ENCODE measurements around the gene DCDC1. TPM values are rescaled to one million over a fixed set of nuclear protein-coding genes. Genes with fewer than 3 reads are reported as not detected.

Gene DCDC1
- polyA plus RNA-seq, 3 donors = 0.03 TPM; not detected in 2

DNA sequence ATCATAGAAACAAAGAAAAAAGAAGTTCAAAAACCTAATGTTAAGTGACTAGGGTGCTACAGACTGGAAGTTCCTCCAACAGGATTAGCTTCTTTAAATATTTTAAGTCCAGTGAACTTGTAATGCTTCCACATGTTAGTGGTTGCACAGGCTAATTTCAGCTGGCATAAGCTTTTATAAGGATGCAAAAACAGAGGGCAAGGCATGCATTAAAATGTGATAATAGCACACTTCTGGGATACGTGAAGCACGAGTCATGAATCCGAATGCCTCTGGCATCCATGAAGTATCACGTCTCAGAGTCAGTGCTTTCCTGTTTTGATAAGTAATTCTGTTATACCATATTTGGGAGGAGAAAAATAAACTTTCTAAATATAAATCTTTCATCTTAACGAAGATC is 106.8 kb downstream of the DCDC1 start:
- no peaks in the 10 kb centered on the region for H3K9me3 Mint-ChIP-seq
- intact Hi-C loops (cut with micrococcal nuclease) = no loop called here
- no CpG with 5 or more reads among the region's 5 CpGs for WGBS (ENCODE audit: insufficient coverage)
- no peaks in the 10 kb centered on the region for H4K20me1 ChIP-seq (ENCODE audit: insufficient read depth, low read length)
- no peak overlapping the region for H3K27ac ChIP-seq (ENCODE audit: low read depth in 1 of 2, low read length in 2 of 2)
- H3K4me3 ChIP-seq (replicated peaks in 1 of 3; ENCODE audit: low read depth in 2 of 3, low read length in 3 of 3) = no peak overlapping the region
- no peak overlapping the region for H3K9ac ChIP-seq (ENCODE audit: insufficient read depth, low read length, poor library complexity, severe bottlenecking)
- no peak overlapping the region for H3K4me2 ChIP-seq (replicated peaks; ENCODE audit: extremely low read depth, low read length, poor library complexity, severe bottlenecking)
- no peaks in the 10 kb centered on the region for H3K4me1 ChIP-seq (ENCODE audit: control insufficient read depth in 1 of 2, insufficient read depth in 2 of 2, low read length in 2 of 2)
- H3K27ac Mint-ChIP-seq = no peak overlapping the region
- no peaks in the 10 kb centered on the region for H3K9me3 ChIP-seq (replicated peaks in 1 of 2; ENCODE audit: control insufficient read depth in 1 of 2, insufficient read depth in 1 of 2, low read length in 2 of 2)
- H3K27me3 ChIP-seq (ENCODE audit: control insufficient read depth in 2 of 2, insufficient read depth in 2 of 2, low read length in 2 of 2) = no peaks in the 10 kb centered on the region
- H3K79me2 ChIP-seq (ENCODE audit: insufficient read depth, low read length) = no peaks in the 10 kb centered on the region
- peaks cover 0 to 3% (median 1%) of the 10 kb centered on the region in 3 donors for H3K27me3 Mint-ChIP-seq (ENCODE audit: low read depth in 3 of 3)
- TF ChIP-seq, protein P1, sequence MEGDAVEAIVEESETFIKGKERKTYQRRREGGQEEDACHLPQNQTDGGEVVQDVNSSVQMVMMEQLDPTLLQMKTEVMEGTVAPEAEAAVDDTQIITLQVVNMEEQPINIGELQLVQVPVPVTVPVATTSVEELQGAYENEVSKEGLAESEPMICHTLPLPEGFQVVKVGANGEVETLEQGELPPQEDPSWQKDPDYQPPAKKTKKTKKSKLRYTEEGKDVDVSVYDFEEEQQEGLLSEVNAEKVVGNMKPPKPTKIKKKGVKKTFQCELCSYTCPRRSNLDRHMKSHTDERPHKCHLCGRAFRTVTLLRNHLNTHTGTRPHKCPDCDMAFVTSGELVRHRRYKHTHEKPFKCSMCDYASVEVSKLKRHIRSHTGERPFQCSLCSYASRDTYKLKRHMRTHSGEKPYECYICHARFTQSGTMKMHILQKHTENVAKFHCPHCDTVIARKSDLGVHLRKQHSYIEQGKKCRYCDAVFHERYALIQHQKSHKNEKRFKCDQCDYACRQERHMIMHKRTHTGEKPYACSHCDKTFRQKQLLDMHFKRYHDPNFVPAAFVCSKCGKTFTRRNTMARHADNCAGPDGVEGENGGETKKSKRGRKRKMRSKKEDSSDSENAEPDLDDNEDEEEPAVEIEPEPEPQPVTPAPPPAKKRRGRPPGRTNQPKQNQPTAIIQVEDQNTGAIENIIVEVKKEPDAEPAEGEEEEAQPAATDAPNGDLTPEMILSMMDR (IDR thresholded peaks at IDR 0.05) = no peak
- no peak overlapping the region for H3K4me3 Mint-ChIP-seq
- H3K36me3 Mint-ChIP-seq = no peaks in the 10 kb centered on the region
- no peaks in the 10 kb centered on the region for H3K4me1 Mint-ChIP-seq
- DNase-seq = no peak
- no peak overlapping the region for H2AFZ ChIP-seq (ENCODE audit: insufficient read depth, low read depth, low read length, poor library complexity, severe bottlenecking)
- H3K36me3 ChIP-seq (replicated peaks in 1 of 2; ENCODE audit: control insufficient read depth in 1 of 2, insufficient read depth in 2 of 2, low read length in 2 of 2) = no peaks in the 10 kb centered on the region

DNA sequence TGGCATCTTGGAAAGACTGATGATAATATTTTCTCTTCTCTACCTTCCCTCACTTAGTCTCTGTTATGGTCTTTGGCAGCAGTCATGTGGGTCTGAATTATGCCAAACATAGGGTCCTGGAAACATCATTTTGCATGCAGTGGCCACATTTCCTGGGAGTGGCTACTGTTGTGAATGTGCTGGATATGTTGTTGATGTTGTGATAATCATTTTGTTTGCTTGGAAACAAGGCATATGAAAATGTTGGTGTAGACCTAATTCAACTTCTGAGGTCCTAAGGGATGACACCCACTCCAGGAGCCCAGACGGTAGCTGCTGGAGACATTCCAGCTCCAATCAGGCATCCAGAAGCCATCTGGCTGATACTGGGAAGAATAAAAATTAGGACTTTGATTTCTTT is 109.7 kb downstream of the DCDC1 start:
- intact Hi-C loops (cut with micrococcal nuclease) = no loop called here
- WGBS (ENCODE audit: insufficient coverage) = no CpG with 5 or more reads among the region's 1 CpG
- no peak overlapping the region for H3K27ac Mint-ChIP-seq

More for the DNA sequence above, 109.7 kb downstream of the DCDC1 start:
- TF ChIP-seq, protein P1 (IDR thresholded peaks at IDR 0.05) = no peak
- Histone ChIP-seq H3K27me3 (ENCODE audit: control insufficient read depth in 2 of 2, insufficient read depth in 2 of 2, low read length in 2 of 2) (no peaks in the 10 kb centered on the region), H3K27ac (ENCODE audit: low read depth in 1 of 2, low read length in 2 of 2) (no peak overlapping the region), H2AFZ (ENCODE audit: insufficient read depth, low read depth, low read length, poor library complexity, severe bottlenecking) (no peak overlapping the region), H3K79me2 (ENCODE audit: insufficient read depth, low read length) (no peaks in the 10 kb centered on the region), H3K4me1 (ENCODE audit: control insufficient read depth in 1 of 2, insufficient read depth in 2 of 2, low read length in 2 of 2) (no peaks in the 10 kb centered on the region), H3K36me3 (replicated peaks in 1 of 2; ENCODE audit: control insufficient read depth in 1 of 2, insufficient read depth in 2 of 2, low read length in 2 of 2) (no peaks in the 10 kb centered on the region), H3K9me3 (replicated peaks in 1 of 2; ENCODE audit: control insufficient read depth in 1 of 2, insufficient read depth in 1 of 2, low read length in 2 of 2) (no peaks in the 10 kb centered on the region), H3K4me3 (replicated peaks in 1 of 3; ENCODE audit: low read depth in 2 of 3, low read length in 3 of 3) (no peak overlapping the region), H4K20me1 (ENCODE audit: insufficient read depth, low read length) (no peaks in the 10 kb centered on the region), H3K4me2 (replicated peaks; ENCODE audit: extremely low read depth, low read length, poor library complexity, severe bottlenecking) (no peak overlapping the region), H3K9ac (ENCODE audit: insufficient read depth, low read length, poor library complexity, severe bottlenecking) (no peak overlapping the region)
- H3K36me3 Mint-ChIP-seq = no peaks in the 10 kb centered on the region
- H3K4me1 Mint-ChIP-seq = peaks cover under 1% of the 10 kb centered on the region
- H3K4me3 Mint-ChIP-seq = no peak overlapping the region
- no peak for DNase-seq
- H3K9me3 Mint-ChIP-seq = peaks cover 0 to 1% (median 0%) of the 10 kb centered on the region in 7 donors
- H3K27me3 Mint-ChIP-seq (ENCODE audit: low read depth in 3 of 3) = peaks cover 0 to 3% (median 0%) of the 10 kb centered on the region in 3 donors

All from CD14-positive monocyte (primary cell).